ENCODE results near the gene TLCD1.

- TF ChIP-seq, protein P1, sequence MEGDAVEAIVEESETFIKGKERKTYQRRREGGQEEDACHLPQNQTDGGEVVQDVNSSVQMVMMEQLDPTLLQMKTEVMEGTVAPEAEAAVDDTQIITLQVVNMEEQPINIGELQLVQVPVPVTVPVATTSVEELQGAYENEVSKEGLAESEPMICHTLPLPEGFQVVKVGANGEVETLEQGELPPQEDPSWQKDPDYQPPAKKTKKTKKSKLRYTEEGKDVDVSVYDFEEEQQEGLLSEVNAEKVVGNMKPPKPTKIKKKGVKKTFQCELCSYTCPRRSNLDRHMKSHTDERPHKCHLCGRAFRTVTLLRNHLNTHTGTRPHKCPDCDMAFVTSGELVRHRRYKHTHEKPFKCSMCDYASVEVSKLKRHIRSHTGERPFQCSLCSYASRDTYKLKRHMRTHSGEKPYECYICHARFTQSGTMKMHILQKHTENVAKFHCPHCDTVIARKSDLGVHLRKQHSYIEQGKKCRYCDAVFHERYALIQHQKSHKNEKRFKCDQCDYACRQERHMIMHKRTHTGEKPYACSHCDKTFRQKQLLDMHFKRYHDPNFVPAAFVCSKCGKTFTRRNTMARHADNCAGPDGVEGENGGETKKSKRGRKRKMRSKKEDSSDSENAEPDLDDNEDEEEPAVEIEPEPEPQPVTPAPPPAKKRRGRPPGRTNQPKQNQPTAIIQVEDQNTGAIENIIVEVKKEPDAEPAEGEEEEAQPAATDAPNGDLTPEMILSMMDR (IDR thresholded peaks at IDR 0.05; ENCODE audit: insufficient read depth, low read length, poor library complexity, severe bottlenecking): no peak
- no peak for TF ChIP-seq EZH2phosphoT487 (conservative IDR thresholded peaks at IDR 0.05; ENCODE audit: low read length)
Measured at GRCh38 chr17:28745786-28746411, 19.9 kb upstream of the TLCD1 start.
